Stimulated activated naive CD4-positive, alpha-beta T cell treated with Interleukin-2 at 50 U/mL for 16 hours (primary cell): ENCODE results near the gene CSAD.
"Not testable (repeated sequence)": the region's sequence is repeated elsewhere in the genome, so short reads cannot be mapped to it uniquely, and the experiment has no call there.

Experiments used
- DNase-seq: peaks from one replicate; lab custom pipeline; 2025; lab: John Stamatoyannopoulos, UW

CSAD gene

DNA sequence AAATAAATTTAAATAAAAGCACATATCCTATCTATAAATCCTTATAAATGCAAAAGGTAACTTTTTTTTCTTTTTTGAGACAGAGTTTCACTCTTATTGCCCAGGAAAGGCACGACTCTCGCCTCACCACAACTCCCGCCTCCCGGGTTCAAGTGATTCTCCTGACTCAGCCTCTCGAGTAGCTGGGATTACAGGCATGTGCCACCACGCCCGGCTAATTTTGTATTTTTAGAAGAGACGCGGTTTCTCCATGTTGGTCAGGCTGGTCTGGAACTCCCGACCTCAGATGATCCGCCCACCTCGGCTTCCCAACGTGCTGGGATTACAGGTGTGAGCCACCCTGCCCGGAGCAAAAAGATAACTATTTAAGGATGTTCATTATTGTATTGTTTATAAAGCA, 1.9 kb downstream of the CSAD start:
- DNase-seq = not testable (repeated sequence)

DNA sequence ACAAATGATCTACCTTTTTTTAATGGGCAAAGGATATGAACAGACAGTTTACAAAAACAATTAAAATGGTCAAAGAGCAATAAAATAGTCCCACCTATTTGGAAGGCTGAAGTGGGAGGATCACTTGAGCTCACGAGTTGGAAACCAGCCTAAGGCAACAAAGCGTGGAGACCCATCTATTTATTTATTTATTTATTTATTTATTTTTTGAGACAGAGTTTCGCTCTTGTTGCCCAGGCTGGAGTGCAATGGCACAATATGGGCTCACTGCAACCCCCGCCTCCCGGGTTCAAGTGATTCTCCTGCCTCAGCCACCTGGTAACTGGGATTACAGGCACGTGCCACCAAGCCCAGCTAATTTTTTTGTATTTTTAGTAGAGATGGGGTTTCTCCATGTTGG, 3.3 kb downstream of the CSAD start:
- not testable (repeated sequence) for DNase-seq

DNA sequence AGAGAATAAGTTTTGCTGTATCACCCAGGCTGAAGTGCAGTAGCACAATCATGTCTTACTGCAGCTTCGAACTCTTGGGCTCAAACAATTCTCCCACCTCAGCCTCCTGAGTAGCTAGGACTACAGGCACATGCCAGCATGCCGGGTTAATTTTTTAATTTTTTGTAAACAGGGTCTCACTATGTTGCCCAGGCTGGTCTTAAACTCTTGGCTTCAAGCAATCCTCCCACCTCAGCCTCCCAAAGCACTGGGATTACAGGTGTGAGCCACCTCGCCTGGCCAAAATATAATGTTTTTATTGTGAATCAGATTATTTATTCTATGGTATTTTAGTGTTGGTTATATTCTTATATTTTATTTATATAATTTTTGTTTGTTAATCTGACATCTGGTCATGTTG, 4.0 kb downstream of the CSAD start:
- no peak for DNase-seq

DNA sequence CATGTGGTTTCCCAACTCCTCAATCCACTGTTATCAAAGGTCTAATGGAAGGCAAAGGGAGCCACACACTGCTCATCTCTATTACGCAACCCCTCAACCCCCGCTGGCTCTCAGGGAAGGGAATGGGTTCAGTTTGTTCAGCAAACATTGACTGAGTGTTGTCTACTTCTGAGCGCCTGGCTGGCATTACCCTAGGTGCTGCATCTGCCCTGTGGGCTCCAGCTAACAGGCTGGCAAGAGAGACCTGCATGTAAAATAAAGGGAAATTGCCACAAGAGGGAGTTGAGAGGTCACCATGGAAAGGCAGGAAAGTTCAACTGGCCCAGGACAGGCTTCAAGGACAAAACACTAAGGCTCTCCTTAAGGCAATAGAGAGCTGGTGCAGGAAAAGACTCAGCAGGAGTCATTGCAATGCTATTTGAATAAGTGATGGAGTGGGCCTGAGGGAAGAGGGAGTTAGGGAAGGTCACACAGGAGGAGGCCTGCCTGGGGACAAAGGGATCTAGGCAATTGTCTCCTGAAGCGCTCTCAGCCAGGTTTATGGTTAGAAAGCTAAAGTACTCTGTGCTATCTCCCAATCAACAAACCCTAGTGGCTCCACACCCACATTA, 5.7 kb downstream of the CSAD start:
- no peak for DNase-seq

DNA sequence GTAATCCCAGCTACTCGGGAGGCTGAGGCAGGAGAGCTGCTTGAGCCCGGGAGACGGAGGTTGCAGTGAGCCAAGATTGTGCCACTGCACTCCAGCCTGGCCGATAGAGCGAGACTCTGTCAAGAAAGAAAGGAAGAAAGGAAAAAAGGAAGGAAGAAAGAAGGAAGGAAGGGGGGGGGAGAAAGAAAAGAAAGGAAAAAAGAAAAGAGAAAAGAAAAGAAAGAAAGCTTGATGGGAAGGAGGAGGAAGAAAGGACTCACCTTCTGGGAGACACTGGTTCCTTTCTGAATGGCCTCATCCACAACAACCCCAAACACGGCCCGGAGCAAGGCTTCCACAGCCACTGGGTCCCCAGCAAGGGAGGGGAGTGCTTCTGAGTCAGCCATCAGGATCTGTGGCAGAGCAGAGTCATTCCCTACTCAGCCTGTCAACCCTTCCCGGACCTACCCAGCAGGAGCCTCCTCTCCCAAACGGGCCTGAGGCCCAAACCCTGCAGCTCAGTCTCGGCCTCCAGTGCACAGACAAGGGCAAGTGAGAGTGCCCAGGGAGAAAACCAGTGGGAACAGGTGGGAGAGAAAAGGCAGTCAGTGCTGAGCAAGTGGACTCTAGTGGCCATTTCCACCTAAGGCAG, 7.5 kb downstream of the CSAD start:
- no peak for DNase-seq

DNA sequence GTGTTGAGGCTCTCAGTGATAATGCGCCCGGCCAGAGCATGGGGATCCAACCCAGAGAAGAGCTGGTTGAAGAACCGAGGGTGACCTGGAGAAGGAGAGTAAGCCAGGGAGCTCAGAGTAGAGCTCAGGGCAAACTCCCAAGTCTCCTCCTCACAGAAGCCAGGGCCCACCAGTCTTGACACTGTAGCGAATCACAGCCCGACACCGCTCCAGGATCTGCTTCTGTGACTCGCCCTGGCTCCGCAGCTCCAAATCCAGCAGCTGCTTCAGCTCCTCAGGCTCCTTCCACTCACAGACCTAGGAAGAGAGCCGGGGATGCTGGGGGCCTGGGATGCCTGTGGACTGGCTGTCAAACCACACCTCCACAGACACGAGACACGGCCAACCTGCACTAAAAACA, 8.4 kb downstream of the CSAD start:
- DNase-seq = no peak

DNA sequence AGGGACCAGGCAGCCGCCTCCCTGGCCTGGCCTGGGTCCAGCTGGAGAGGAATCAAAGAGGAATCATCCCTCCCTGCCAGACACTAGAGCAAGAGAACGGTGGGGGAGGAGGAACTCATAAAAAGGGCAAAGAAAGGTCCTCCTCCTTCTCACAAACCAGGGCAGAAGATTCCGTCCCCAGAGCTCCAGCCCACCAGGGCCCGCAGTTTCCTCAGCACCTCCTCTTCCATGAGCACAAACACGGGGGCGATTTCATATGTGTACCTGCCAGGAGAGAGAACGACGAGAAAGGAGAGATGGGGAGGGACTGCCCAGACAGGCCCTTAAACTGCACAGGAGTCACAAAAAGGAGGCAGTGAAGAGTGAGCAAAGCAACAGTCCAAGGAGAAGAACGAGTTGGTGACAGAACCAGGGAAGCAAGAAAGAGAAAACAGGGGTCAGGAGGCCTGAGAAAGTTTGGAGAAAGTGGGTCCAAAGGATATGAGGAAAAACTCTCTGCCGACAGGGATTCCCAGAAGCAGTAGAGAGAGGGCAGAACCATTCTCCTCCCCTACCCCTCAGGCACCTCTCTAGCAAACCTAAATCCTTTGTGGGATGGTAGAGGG, 8.9 kb downstream of the CSAD start:
- no peak for DNase-seq

DNA sequence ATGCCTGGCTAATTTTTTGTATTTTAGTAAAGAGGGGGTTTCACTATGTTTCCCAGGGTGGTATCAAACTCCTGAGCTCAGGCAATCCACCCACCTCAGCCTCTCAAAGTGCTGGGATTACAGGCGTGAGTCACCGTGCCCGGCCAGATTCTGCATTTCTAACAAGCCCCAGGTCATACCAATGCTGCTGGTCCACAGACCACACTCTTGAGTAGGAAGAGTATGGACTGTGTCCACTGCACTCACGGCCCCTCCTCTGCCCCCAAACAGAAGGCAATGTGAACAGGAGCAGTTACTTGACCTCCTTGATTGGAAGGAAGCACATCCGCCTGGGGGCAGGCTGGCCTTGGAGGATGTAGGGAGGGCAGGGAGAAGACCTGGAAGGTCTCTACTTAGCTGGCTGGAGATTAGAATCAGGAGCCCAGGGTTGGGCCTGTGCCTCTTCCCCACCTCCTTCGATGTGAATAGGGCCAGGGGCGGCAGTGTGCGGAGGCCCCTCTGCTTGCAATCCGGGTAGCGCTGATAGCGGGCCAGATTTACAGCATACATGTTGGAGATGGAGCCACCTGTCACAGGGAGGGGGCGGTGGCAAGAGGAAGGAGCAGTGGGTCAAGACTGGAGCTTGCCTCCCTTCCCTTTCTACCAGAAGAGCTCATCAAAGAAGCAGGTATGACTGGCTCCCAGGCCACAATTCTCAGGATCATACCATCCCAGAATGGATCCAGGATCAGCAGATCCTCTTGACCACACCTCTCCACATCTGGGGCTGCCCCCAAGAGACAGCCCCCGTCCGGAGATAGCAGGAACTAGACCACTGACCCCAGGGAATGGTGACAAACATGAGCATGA, 9.6 kb downstream of the CSAD start:
- no peak for DNase-seq

DNA sequence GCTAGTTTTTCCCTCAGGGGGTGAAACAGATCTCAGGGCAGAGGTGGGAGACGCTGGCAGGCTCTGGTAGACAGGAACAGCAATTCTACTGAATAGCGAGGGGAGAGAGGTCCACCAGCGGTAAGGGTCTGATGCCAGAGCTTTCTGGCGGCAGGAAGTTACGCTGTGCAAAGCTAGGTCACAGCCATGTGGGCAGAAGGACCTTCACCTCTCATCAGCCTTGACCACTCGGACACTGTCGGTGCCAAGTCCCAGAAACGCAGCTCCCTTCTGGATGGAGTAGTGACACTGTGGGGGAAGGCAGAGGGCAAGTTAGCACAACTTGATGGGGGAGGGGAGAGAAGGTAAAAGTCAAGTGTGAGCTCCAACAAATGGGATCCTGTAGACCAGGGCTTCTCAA, 10.5 kb downstream of the CSAD start:
- no peak for DNase-seq

DNA sequence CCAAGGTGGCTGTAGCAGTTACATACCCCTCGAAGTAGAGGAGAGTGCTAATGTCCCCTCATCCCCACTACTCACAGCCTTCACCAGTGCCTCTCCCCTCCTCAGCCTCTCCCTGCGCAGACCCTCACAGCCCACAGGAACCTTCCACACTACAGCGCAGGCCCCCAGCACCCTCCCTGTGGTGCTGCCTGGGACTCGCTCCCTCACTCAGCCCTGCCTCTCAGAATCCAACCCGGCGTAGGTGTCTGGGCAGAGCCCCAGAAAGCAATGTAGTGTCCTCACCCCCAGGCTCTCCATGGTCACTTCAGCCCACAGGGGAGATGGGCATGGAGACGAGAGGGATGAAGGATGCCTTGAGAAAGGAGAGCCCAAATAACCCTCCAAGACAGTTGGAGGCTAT, 11.1 kb downstream of the CSAD start:
- no peak for DNase-seq

DNA sequence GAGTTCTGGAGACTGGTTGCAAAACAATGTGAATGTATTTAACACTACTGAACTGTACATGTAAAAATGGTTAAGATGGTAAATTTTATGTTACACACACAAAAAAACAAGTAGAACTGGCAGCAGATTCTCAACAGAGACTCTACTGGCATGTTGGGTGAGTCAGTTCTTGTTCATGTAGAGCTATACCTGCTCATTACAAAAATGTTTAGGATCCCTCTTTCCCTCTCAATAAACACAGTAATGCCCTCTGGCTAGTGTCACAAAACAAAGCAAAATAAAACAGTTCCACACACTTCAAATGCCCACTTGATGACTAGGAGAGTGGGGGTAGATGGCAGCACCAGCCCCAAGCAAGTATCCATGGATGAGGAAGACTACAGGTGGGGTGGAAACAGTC, 13.9 kb downstream of the CSAD start:
- no peak for DNase-seq

DNA sequence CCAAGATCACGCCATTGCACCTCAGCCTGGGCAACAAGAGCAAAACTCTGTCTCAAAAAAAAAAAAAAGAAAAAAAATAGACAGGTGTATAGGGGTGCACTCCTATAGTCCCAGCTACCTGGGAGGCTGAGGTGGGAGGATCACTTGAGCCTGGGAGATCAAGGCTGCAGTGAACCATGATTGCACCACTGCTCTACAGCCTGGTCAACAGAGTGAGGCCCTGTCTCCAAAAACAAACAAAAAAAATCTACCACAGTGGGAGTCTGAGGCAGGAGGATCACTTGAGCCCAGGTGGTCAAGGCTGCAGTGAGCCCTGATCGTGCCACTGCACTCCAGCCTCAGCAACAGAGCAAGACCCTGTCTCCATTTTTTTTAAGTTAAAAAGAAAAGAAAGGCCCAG, 17.7 kb downstream of the CSAD start:
- not testable (repeated sequence) for DNase-seq

DNA sequence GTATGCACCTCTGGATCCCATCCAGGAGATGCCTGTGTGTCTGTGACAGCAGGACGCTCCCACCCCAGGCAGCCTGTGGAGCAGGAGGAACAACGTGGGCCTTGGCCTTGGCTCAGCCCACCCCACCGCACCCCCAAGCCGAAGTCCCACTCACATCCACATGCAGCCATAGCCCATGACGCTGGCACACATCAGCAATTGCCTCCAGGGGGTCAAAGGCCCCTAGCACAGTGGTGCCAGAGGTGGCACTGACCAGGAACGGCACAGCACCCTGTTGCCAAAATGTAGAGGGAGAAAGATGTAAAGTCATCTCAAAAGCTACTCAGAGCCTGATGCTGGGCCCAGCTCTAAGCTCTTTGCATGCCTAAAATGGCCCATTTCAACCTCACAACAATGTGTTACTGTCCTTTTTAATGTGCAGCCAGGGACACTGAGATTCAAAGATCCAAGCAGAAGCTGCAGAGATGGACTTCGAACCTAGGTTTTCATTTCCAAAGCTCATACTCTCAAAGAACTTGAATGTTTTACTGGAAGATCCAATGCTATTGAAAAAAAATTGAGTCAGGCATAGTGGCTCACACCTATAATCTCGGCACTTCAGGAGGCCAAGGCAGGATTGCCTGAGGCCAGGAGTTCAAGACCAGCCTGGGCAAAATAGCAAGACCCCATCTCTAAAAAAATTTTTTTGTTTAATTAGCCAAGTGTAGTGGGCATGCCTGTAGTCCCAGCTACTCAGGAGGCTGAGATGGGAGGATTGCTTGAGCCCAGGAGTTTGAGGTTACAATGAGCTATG, 19.4 kb downstream of the CSAD start:
- DNase-seq = no peak

DNA sequence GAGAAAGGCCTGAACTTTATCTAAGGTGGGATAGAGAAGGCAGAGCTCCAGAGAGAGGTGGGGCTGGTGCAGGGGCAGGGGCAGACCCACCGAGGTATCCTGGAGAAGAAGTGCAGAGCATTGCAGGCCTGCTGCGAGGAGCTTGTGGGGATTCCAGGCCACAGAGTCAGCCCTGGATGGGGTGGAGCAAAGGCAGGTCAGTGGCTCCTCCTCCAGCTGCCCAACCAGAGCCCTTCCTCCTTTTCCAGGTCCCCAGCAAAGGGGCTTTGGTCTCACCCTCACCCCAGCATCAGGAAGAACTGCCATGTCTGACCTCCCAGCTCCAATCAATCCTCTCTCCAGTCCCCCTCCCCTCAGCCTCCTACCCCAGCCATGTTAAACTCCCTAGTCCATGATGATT, 20.1 kb downstream of the CSAD start:
- DNase-seq = no peak

DNA sequence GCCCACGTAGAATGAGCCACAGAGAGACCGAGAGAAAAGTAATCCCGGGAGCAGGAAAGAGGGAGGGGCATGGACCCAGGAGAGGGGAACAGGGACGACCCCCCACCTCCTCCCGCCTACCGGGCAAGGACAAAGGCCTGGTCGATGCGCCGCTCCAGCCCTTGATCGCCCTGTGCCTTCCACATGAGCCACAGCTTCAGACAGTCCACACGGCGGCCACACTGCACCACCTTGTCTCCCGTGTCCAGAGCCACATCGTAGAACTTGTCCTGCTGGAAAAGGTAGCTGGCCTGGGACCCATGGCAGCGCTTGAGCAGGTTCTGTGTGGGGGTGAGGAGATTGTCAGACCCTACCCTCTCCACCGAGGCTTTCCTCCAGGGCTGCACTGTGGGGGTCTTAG, 20.7 kb downstream of the CSAD start:
- DNase-seq = no peak

DNA sequence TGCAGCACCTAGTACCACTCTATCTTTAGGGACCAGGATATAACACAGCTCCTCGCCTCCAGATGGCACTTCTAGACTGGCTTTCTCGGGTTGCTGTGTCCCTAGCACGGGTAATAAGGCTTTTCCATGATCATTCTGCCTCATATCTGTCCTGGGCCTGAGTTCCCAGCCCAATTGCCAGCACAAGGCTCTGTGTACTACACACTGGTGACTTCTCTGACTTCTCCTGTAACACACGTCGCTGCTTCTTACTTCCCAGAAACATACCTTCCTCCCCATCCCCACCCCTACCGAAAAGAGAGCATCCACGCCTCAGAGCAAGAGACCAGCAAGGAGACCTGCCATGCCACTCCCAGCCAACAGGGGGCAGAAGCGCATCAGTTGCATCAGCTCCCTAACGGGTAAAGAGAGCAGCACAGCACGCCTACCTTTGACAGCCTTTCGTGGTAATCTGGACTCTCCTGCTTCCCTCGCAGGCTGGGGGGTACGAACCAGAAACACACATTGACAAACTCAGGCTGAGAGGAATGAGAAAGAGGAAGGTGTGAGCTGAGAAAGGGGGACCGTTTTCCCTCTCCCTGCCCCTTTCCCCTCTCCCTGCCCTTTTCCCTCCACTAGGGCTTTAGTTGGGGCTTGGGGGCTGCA, 21.4 kb downstream of the CSAD start:
- DNase-seq = peak; percentile 87

DNA sequence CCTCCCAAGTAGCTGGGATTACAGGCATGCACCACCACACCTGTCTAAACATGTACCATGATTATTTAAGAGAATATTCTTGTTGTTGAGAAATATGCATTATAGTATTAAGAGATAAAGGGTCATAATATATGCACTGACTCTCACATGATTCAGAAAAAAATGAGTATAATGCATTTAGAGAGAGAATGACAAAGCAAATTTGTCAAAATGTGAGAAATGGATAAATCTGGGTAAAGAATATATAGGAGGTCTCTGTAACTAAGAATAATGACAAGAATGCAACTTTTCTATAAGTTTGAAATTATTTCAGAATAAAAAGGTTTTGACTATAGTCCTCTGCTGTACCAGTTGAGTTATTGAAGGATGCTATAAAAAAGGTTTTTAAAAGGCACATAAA, 28.3 kb downstream of the CSAD start:
- no peak for DNase-seq

DNA sequence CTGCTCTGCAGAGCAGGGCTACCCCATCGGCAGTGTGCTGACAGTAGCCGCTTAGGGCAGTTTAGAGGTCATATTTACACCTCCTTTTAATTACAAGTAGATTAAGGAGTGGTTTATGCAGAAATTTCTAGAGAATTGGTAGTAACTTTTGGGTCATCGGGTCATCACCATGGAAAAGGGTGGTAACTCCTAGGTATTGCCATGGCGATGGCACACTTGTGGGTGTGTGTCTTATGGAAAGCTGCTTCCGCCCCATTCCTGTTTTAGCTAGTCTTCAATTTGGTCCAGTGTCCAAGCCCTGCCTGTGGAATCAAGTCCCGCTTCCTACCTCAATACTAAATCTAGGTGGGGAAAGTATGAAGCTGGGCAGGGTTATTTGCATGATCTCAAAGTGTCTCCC, 29.7 kb downstream of the CSAD start:
- no peak for DNase-seq

DNA sequence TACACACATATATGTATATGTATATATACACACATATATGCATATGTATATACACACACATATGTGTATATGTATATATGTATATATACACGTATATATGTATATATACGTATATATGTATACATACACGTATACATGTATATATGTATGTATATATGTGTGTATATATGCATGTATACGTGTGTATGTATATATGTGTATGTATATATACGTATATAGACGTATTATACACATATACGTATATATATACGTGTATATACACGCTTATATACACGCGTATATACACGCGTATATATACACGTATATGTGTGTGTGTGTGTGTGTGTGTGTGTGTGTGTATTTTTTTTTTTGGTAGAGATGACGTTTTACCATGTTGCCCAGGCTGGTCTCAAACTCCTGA, 33.1 kb downstream of the CSAD start:
- no peak for DNase-seq

DNA sequence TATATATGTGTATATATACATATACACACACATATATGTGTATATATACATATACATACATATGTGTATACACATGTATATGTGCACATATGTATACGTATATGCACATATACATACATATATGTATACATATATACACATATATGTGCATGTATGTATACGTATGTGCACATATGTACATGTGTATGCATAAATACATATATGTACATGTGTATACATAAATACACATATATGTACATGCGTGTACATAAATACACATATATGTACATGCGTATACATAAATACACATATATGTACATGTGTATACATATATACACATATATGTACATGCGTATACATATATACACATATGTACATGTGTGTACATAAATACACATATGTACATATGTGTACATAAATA, 33.5 kb downstream of the CSAD start:
- no peak for DNase-seq

DNA sequence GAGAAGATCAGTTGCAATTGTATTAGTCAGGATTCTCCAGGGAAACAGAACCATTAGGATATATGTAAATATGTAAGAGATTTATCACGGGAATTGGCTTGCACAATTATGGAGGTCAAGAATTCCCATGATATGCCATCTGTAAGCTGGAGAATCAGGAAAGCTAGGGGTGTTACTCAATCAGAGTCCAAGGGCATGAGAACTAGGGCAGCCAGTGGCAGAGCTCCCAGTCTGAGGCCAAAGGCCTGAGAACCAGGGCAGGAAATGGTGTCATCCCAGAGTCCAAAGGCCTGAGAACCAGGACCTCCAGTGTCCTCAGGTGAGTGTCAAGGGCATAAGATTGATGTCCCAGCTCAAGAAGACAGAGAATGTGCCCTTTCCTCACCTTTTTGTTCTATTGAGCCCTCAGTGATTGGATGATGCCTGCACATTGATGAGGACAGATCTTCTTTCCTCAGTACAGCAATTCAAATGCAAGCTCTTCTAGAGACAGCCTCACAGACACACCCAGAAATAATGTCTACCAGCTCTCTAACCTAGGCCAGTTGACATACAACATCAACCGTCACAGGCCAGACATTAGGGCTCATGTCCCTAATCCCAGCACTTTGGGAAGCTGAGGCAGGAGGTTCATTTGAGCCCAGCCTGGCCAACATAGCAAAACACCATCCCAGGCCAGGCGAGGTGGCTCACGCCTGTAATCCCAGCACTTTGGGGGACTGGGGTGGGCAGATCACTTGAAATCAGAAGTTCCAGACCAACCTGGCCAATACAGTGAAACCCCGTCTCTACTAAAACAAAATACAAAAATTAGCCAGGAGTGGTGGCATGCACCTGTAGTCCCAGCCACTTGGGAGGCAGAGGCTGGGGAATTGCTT, 35.1 kb downstream of the CSAD start:
- no peak for DNase-seq
